RWPE1 (cell line): ENCODE results near the gene CACNA2D2.

ENCODE experiments used
- CTCF ChIA-PET: fragments of 350-600 bp; sonication (Branson Sonifier 250); formaldehyde crosslinking; extraction: SDS; loops from one replicate; lab custom pipeline; 2021; lab: Yijun Ruan, JAX
- POLR2A ChIA-PET: fragments of 400-600 bp; formaldehyde crosslinking; extraction: SDS; loops from one replicate; lab custom pipeline; 2020; ENCODE audit warnings: antibody characterized with exemption; ENCODE audit not compliant: low non-redundant PET; lab: Yijun Ruan, JAX
- DNase-seq: peaks from one replicate; pipeline ENCODE4 v3.0.0; 2012; ENCODE audit warnings: low spot score
- H3K27ac ChIP-seq: fragments of 450-650 bp; 2 replicates; pipeline ENCODE4 v1.5.1; 2017
- CTCF ChIP-seq: fragments of 450-650 bp; conservative IDR thresholded peaks from 2 replicates; pipeline ENCODE4 v1.5.1; 2017; ENCODE audit warnings: low read depth, mild to moderate bottlenecking

The CACNA2D2 gene

GRCh38 chr3:50503504-50504342 lies at the start of gene CACNA2D2:
Gene CACNA2D2 (minus strand): TSS chr3:50503634. CDS start chr3:50503423, 211 bp downstream.
- CTCF ChIA-PET = no interaction called here
- POLR2A ChIA-PET = no interaction called here
- peak; percentile 54 for DNase-seq
- H3K27ac ChIP-seq = no peak within 1 kb of the TSS
- no peak for TF ChIP-seq CTCF

GRCh38 chr3:50552598-50552997 lies 49.2 kb upstream of the CACNA2D2 start:
- ChIA-PET CTCF (no interaction called here), POLR2A (no interaction called here)
- no peak for DNase-seq
- H3K27ac ChIP-seq = no peak overlapping the region
- TF ChIP-seq CTCF = no peak

GRCh38 chr3:50551681-50552435 lies 48.4 kb upstream of the CACNA2D2 start:
- DNase-seq = no peak
- ChIA-PET CTCF (no interaction called here), POLR2A (no interaction called here)
- no peak overlapping the region for H3K27ac ChIP-seq
- TF ChIP-seq CTCF = no peak

GRCh38 chr3:50551054-50551659 lies 47.7 kb upstream of the CACNA2D2 start:
- ChIA-PET CTCF (interaction anchor here (0.6 kb wide), 1 partner anchor 200 kb away, joined by 3 read pairs; the partner anchor contains the start of genes CYB561D2 and NPRL2), POLR2A (no interaction called here)
- no peak for TF ChIP-seq CTCF

GRCh38 chr3:50550079-50550736 lies 46.8 kb upstream of the CACNA2D2 start:
- no peak overlapping the region for H3K27ac ChIP-seq
- CTCF ChIA-PET = interaction anchor here (0.6 kb wide), 1 partner anchor 199 kb away, joined by 3 read pairs; the partner anchor contains the start of genes CYB561D2 and NPRL2

More at GRCh38 chr3:50551054-50551659, 47.7 kb upstream of the CACNA2D2 start:
- H3K27ac ChIP-seq = no peak overlapping the region
- no peak for DNase-seq

More at GRCh38 chr3:50550079-50550736, 46.8 kb upstream of the CACNA2D2 start:
- POLR2A ChIA-PET = no interaction called here
- peak; percentile 59 for TF ChIP-seq CTCF
- peak; percentile 30 for DNase-seq
